GM18868 (cell line): ENCODE measurements around the gene MYL11.

ENCODE experiments used
- ATAC-seq: cut with Tn5 transposase; IDR thresholded peaks from one replicate; pipeline ENCODE4 v1.9.1; 2021; ENCODE audit warnings: mild to moderate bottlenecking, moderate library complexity; ENCODE audit not compliant: unreplicated experiment

Gene MYL11

GRCh38 chr16:30353438-30354129, 21.0 kb upstream of the MYL11 start:
- ATAC-seq, result no peak

GRCh38 chr16:30354423-30355143, 20.0 kb upstream of the MYL11 start:
- peak; percentile 2 for ATAC-seq

GRCh38 chr16:30355144-30355953, 19.3 kb upstream of the MYL11 start, which contains the start of gene CD2BP2:
Gene CD2BP2 (minus strand): TSS chr16:30355308. CDS start chr16:30354681, 627 bp downstream.
- peak; percentile 69 for ATAC-seq

GRCh38 chr16:30355954-30356308, 18.7 kb upstream of the MYL11 start:
- ATAC-seq, result no peak

GRCh38 chr16:30356401-30357084, 18.1 kb upstream of the MYL11 start:
- no peak for ATAC-seq

GRCh38 chr16:30357085-30357714, 17.4 kb upstream of the MYL11 start:
- no peak for ATAC-seq

- ATAC-seq, result no peak
These were observed 16.7 kb upstream of the MYL11 start for GRCh38 chr16:30357715-30358576.

- ATAC-seq, result no peak
These were observed 16.0 kb upstream of the MYL11 start for GRCh38 chr16:30358577-30358936.

GRCh38 chr16:30358990-30359870, 15.4 kb upstream of the MYL11 start:
- no peak for ATAC-seq

GRCh38 chr16:30359871-30360170, 14.8 kb upstream of the MYL11 start:
- no peak for ATAC-seq

- no peak for ATAC-seq
These were observed 13.4 kb upstream of the MYL11 start for GRCh38 chr16:30361180-30361579.

- no peak for ATAC-seq
These were observed 9.4 kb upstream of the MYL11 start for GRCh38 chr16:30365200-30365599.

- ATAC-seq, result no peak
These were observed 8.1 kb upstream of the MYL11 start for GRCh38 chr16:30366511-30366910.

GRCh38 chr16:30367349-30368009, 7.1 kb upstream of the MYL11 start:
- no peak for ATAC-seq

- no peak for ATAC-seq
These were observed 6.3 kb upstream of the MYL11 start for GRCh38 chr16:30368122-30368791.

GRCh38 chr16:30368792-30369090, 5.9 kb upstream of the MYL11 start:
- ATAC-seq, result no peak

- no peak for ATAC-seq
These were observed 5.3 kb upstream of the MYL11 start for GRCh38 chr16:30369091-30369937.
